Vagina (tissue), 2 donors: ENCODE results near the gene RCOR3. TPM values are rescaled to one million over a fixed set of nuclear protein-coding genes. Genes with fewer than 3 reads are reported as not detected.
"Not testable (repeated sequence)": the region's sequence is repeated elsewhere in the genome, so short reads cannot be mapped to it uniquely, and the experiment has no call there.

Source experiments
- DNase-seq, 2 donors: peaks; one replicate each; pipeline ENCODE4 v3.0.0-alpha.2; 2017; ENCODE audit errors: extremely low spot score in 2 of 2
- H3K27ac ChIP-seq: fragments of 200-600 bp; sonication (generic); one replicate; pipeline ENCODE4 v1.5.1; 2019
- H3K27me3 ChIP-seq: fragments of 200-600 bp; sonication (generic); one replicate; pipeline ENCODE4 v1.5.1; 2019
- H3K36me3 ChIP-seq, 2 donors: fragments of 200-600 bp; sonication (generic); one replicate each; pipeline ENCODE4 v1.5.1; 2017 to 2019
- H3K4me1 ChIP-seq: fragments of 200-600 bp; sonication (generic); one replicate; pipeline ENCODE4 v1.5.1; 2019
- H3K4me3 ChIP-seq, 2 donors: fragments of 200-600 bp; sonication (generic); 1 replicate in 1 of 2; 2 replicates in 1 of 2; pipeline ENCODE4 v1.5.1; 2016 to 2019
- H3K9me3 ChIP-seq: fragments of 200-600 bp; sonication (generic); one replicate; pipeline ENCODE4 v1.5.1; 2019
- POLR2A ChIP-seq, 2 donors: fragments of 450-650 bp; IDR thresholded peaks; one replicate each; pipeline ENCODE4 v1.6.1; 2017; ENCODE audit warnings: antibody characterized with exemption in 2 of 2, mild to moderate bottlenecking in 2 of 2, moderate library complexity in 2 of 2
- POLR2AphosphoS5 ChIP-seq, 2 donors: sonication (generic); formaldehyde crosslinking; IDR thresholded peaks; one replicate each; pipeline ENCODE4 v1.9.0; 2017; ENCODE audit warnings: antibody characterized with exemption in 2 of 2, mild to moderate bottlenecking in 2 of 2, low read depth in 1 of 2; ENCODE audit not compliant: insufficient read depth in 1 of 2
- intact Hi-C: fragments of 100-400 bp; cut with DNase I; formaldehyde crosslinking; loops from one replicate; pipeline ENCODE4 v1.15.1; 2023
- total RNA-seq: library from RNA; depleted of rRNA; stranded (reverse); fragments of >200 nt; gene quantifications from one replicate; pipeline ENCODE4 v1.2.3, GENCODE V29; 2016
- TF ChIP-seq, protein P1 (sequence below), 3 experiments: fragments of 450-650 bp in 2 of 3; fragments of 200-600 bp in 1 of 3; sonication (generic) in 1 of 3; IDR thresholded peaks; one replicate each; pipeline ENCODE4 v1.5.1; 2017 to 2019; ENCODE audit warnings: antibody characterized with exemption in 3 of 3, mild to moderate bottlenecking in 2 of 3, moderate library complexity in 2 of 3

Gene RCOR3
- total RNA-seq, 1 donor from 2014 or later: 58.4 TPM

DNA sequence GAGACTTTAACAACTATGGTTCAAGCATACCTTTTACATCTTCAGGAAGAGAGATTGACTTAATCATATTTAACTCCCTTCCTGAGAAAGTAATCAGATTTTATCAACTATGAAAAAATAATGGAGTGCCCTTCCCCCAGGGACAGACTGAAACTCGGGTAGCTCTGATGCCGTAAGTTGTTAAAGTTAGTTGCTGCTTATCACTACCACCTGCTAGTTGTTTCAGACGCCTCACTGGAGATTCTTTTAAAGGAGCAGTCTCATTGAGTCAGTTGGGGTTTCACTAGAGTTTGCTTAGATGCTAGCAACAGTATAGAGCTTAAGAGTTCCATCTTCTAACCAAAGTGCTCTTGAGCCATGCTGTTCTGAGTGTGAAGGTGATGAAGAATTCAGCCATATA, 50.5 kb downstream of the RCOR3 start:
- TF ChIP-seq, protein P1, sequence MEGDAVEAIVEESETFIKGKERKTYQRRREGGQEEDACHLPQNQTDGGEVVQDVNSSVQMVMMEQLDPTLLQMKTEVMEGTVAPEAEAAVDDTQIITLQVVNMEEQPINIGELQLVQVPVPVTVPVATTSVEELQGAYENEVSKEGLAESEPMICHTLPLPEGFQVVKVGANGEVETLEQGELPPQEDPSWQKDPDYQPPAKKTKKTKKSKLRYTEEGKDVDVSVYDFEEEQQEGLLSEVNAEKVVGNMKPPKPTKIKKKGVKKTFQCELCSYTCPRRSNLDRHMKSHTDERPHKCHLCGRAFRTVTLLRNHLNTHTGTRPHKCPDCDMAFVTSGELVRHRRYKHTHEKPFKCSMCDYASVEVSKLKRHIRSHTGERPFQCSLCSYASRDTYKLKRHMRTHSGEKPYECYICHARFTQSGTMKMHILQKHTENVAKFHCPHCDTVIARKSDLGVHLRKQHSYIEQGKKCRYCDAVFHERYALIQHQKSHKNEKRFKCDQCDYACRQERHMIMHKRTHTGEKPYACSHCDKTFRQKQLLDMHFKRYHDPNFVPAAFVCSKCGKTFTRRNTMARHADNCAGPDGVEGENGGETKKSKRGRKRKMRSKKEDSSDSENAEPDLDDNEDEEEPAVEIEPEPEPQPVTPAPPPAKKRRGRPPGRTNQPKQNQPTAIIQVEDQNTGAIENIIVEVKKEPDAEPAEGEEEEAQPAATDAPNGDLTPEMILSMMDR (IDR thresholded peaks at IDR 0.05): no peak
- TF ChIP-seq POLR2A (IDR thresholded peaks at IDR 0.05) (no peak), POLR2AphosphoS5 (IDR thresholded peaks at IDR 0.05; ENCODE audit: insufficient read depth in 1 of 2, low read depth in 1 of 2) (no peak)
- H3K27ac ChIP-seq: no peak overlapping the region
- peaks cover 0 to 28% of the 10 kb centered on the region in 2 donors for H3K36me3 ChIP-seq
- intact Hi-C loops: no loop called here
- no peaks in the 10 kb centered on the region for H3K27me3 ChIP-seq
- no peaks in the 10 kb centered on the region for H3K4me1 ChIP-seq
- H3K4me3 ChIP-seq: no peak overlapping the region
- no peak for DNase-seq
- no peaks in the 10 kb centered on the region for H3K9me3 ChIP-seq

DNA sequence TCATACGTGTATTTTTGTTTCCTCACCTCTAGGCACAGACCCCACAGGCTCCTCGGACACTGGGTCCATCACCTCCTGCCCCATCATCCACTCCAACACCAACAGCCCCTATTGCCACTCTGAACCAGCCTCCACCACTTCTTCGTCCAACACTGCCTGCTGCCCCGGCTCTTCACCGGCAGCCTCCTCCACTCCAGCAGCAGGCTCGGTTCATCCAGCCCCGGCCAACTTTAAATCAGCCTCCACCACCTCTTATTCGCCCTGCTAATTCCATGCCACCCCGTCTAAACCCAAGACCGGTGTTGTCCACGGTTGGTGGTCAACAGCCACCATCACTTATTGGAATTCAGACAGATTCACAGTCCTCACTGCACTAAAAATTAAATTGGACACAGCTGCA, 54.2 kb downstream of the RCOR3 start:
- Histone ChIP-seq H3K9me3 (no peaks in the 10 kb centered on the region), H3K4me1 (no peaks in the 10 kb centered on the region), H3K27ac (no peak overlapping the region), H3K36me3 (peaks cover 0 to 30% of the 10 kb centered on the region in 2 donors), H3K4me3 (no peak overlapping the region), H3K27me3 (no peaks in the 10 kb centered on the region)
- intact Hi-C loops: no loop called here
- TF ChIP-seq POLR2A (IDR thresholded peaks at IDR 0.05) (no peak), POLR2AphosphoS5 (IDR thresholded peaks at IDR 0.05; ENCODE audit: insufficient read depth in 1 of 2, low read depth in 1 of 2) (no peak)
- TF ChIP-seq, protein P1 (IDR thresholded peaks at IDR 0.05): no peak
- DNase-seq: peak in 1 of 2 donors; percentile 62

DNA sequence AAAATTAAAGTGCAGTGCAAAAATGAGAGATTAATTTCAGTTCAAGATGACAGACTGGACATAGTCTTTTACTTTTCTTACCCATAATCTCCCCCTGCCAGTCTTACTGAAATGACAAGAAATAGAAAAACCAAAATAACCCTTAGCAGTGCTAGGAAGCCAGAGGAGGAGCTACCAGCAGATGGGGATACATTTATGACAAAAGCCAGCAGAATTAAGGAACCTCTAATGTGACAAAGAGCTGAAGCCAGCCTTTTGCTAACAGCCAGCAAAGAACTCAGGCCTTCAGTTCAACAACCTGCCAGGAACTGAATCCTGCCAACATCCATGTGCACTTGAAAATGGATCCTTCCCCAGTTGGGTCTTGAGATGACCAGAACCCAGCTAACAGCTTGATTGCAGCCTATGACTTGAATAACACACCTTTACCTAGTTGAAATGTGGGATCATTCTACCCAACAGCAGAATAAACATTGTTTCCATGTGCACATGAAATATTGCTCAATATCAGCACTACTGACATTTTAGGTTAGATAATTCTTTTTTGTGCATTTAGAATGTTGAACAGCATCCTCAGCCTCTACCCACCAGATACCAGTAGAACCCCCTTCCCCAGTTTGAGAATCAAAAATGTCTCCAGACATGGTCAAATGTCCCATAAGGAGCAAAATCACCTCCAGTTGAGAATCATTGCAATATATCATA, 59.6 kb downstream of the RCOR3 start:
- intact Hi-C loops: no loop called here
- H3K4me3 ChIP-seq: no peak overlapping the region
- H3K36me3 ChIP-seq: peaks cover 0 to 15% of the 10 kb centered on the region in 2 donors
- H3K27ac ChIP-seq: no peak overlapping the region
- no peak for DNase-seq
- H3K9me3 ChIP-seq: no peaks in the 10 kb centered on the region
- no peaks in the 10 kb centered on the region for H3K4me1 ChIP-seq
- TF ChIP-seq, protein P1 (IDR thresholded peaks at IDR 0.05): no peak
- TF ChIP-seq POLR2AphosphoS5 (IDR thresholded peaks at IDR 0.05; ENCODE audit: insufficient read depth in 1 of 2, low read depth in 1 of 2): no peak
- TF ChIP-seq POLR2A (IDR thresholded peaks at IDR 0.05): no peak
- H3K27me3 ChIP-seq: no peaks in the 10 kb centered on the region

DNA sequence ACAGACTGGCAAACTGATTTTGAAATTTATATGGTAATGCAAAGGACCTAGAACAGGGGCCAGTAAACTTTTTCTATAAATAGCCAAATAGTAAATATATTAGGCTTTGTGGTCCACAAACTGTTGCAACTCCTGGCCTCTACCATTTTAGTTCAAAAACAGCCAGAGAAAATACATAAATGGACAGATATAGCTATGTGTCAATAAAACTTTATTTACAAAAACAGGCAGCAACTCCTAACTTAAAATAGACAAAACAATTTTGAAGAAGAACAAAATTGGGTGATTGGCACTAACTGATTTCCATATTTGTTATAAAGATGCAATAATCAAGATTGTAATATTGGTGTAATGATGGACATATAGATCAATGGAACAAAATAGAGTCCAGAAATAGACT, 60.7 kb downstream of the RCOR3 start:
- Histone ChIP-seq H3K4me1 (no peaks in the 10 kb centered on the region), H3K27me3 (no peaks in the 10 kb centered on the region), H3K9me3 (no peaks in the 10 kb centered on the region), H3K27ac (no peak overlapping the region), H3K36me3 (peaks cover 0 to 4% of the 10 kb centered on the region in 2 donors), H3K4me3 (no peak overlapping the region)
- DNase-seq: no peak
- no peak for TF ChIP-seq POLR2A (IDR thresholded peaks at IDR 0.05)
- TF ChIP-seq POLR2AphosphoS5 (IDR thresholded peaks at IDR 0.05; ENCODE audit: insufficient read depth in 1 of 2, low read depth in 1 of 2): no peak
- TF ChIP-seq, protein P1 (IDR thresholded peaks at IDR 0.05): no peak
- intact Hi-C loops: loop anchor here (10.0 kb wide), 1 partner anchor 65 kb away; the partner anchor contains the start of gene RCOR3

DNA sequence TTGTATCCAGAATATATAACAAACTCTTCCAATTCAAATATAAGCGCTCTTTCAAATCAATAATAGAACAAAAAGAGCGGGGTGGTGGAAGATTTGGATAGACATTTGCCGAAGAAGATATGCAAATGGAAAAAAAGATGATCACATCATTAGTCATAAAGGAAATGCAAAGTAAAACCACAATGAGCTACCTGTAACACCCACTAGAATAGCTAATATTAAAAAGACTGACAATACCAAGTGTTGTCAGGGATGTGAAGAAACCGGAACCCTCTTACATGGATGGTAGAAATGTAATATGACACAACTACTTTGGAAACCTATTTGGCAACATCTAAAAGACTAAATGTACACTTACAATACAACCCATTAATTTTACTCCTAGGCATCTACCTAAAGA, 61.8 kb downstream of the RCOR3 start:
- DNase-seq: no peak
- no peaks in the 10 kb centered on the region for H3K9me3 ChIP-seq
- H3K4me3 ChIP-seq: no peak overlapping the region
- TF ChIP-seq POLR2AphosphoS5 (IDR thresholded peaks at IDR 0.05; ENCODE audit: insufficient read depth in 1 of 2, low read depth in 1 of 2) (no peak), POLR2A (IDR thresholded peaks at IDR 0.05) (no peak)
- TF ChIP-seq, protein P1 (IDR thresholded peaks at IDR 0.05): no peak
- H3K27me3 ChIP-seq: no peaks in the 10 kb centered on the region
- no peak overlapping the region for H3K27ac ChIP-seq
- intact Hi-C loops: loop anchor here (10.0 kb wide), 1 partner anchor 66 kb away; the partner anchor contains the start of gene RCOR3
- no peaks in the 10 kb centered on the region for H3K36me3 ChIP-seq
- peaks cover 3% of the 10 kb centered on the region for H3K4me1 ChIP-seq

DNA sequence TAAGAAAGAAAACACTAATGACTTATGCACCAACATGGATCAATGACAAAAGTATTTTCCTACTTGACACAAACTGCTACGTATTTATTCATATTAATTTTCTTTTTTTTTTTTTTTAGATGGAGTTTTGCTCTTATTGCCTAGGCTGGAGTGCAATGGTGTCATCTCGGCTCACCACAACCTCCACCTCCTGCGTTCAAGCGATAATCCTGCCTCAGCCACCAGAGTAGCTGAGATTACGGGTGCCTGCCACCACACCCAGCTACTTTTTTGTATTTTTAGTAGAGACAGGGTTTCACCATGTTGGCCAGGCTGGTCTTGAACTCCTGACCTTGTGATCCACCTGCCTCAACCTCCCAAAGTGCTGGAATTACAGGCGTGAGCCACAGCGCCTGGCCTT, 62.5 kb downstream of the RCOR3 start:
- intact Hi-C loops: loop anchor here (10.0 kb wide), 1 partner anchor 67 kb away; the partner anchor contains the start of gene RCOR3
- not testable (repeated sequence) for DNase-seq, H3K4me3 ChIP-seq, H3K4me1 ChIP-seq, H3K36me3 ChIP-seq, H3K27me3 ChIP-seq, H3K9me3 ChIP-seq, H3K27ac ChIP-seq
